Measurements from ENCODE around the gene CHRNG. TPM values are rescaled to one million over a fixed set of nuclear protein-coding genes. Genes with fewer than 3 reads are reported as not detected.

The CHRNG gene
- total and polyA plus RNA-seq, 2 donors (not counting 1 experiment from before 2014, with no cell fraction given): not detected

- Histone ChIP-seq H3K4me2 (ENCODE audit: extremely low read depth, insufficient read depth, low read length) (no peak overlapping the region), H3K36me3 (ENCODE audit: control insufficient read depth, insufficient read depth, low read length) (no peaks in the 10 kb centered on the region), H3K4me1 (ENCODE audit: control insufficient read depth, extremely low read depth, insufficient read depth, low read length) (peaks cover 7% of the 10 kb centered on the region), H3K9ac (ENCODE audit: insufficient read depth, low read length) (no peak overlapping the region), H3K27ac (ENCODE audit: insufficient read depth, low read length) (no peak overlapping the region), H2AFZ (ENCODE audit: low read length) (no peak overlapping the region), H4K20me1 (ENCODE audit: control insufficient read depth, extremely low read depth, insufficient read depth, low read length) (no peaks in the 10 kb centered on the region), H3K4me3 (replicated peaks in 1 of 4; ENCODE audit: control extremely low read depth in 1 of 4, insufficient read depth in 1 of 4, low read depth in 3 of 4, low read length in 4 of 4) (no peak overlapping the region), H3K9me3 (ENCODE audit: control insufficient read depth, insufficient read depth, low read depth, low read length) (no peaks in the 10 kb centered on the region), H3K79me2 (ENCODE audit: control insufficient read depth, insufficient read depth, low read length) (no peaks in the 10 kb centered on the region), H3K27me3 (ENCODE audit: control insufficient read depth, insufficient read depth, low read length) (no peaks in the 10 kb centered on the region)
- no peak for TF ChIP-seq CTCF (conservative IDR thresholded peaks at IDR 0.05 in 1 of 2, IDR thresholded peaks at IDR 0.05 in 1 of 2; ENCODE audit: low read depth in 1 of 2, low read length in 2 of 2)
- no peak for TF ChIP-seq EZH2 (IDR thresholded peaks at IDR 0.05; ENCODE audit: low read length, missing control alignments)
- DNase-seq (ENCODE audit: low read depth in 2 of 2): peak; percentile 48 to 89
These were observed 53.4 kb downstream of the CHRNG start for GRCh38 chr2:232592772-232593395.

GRCh38 chr2:232593982-232594381 lies 54.5 kb downstream of the CHRNG start:
- Histone ChIP-seq H3K9me3 (ENCODE audit: control insufficient read depth, insufficient read depth, low read depth, low read length) (no peaks in the 10 kb centered on the region), H3K4me2 (ENCODE audit: extremely low read depth, insufficient read depth, low read length) (no peak overlapping the region), H4K20me1 (ENCODE audit: control insufficient read depth, extremely low read depth, insufficient read depth, low read length) (no peaks in the 10 kb centered on the region), H3K27ac (ENCODE audit: insufficient read depth, low read length) (no peak overlapping the region), H3K4me3 (replicated peaks in 1 of 4; ENCODE audit: control extremely low read depth in 1 of 4, insufficient read depth in 1 of 4, low read depth in 3 of 4, low read length in 4 of 4) (no peak overlapping the region), H3K79me2 (ENCODE audit: control insufficient read depth, insufficient read depth, low read length) (no peaks in the 10 kb centered on the region), H3K27me3 (ENCODE audit: control insufficient read depth, insufficient read depth, low read length) (no peaks in the 10 kb centered on the region), H3K9ac (ENCODE audit: insufficient read depth, low read length) (no peak overlapping the region), H2AFZ (ENCODE audit: low read length) (no peak overlapping the region), H3K36me3 (ENCODE audit: control insufficient read depth, insufficient read depth, low read length) (no peaks in the 10 kb centered on the region), H3K4me1 (ENCODE audit: control insufficient read depth, extremely low read depth, insufficient read depth, low read length) (peaks cover 3% of the 10 kb centered on the region)
- TF ChIP-seq CTCF (conservative IDR thresholded peaks at IDR 0.05 in 1 of 2, IDR thresholded peaks at IDR 0.05 in 1 of 2; ENCODE audit: low read depth in 1 of 2, low read length in 2 of 2) (no peak), EZH2 (IDR thresholded peaks at IDR 0.05; ENCODE audit: low read length, missing control alignments) (no peak)
- no peak for DNase-seq (ENCODE audit: low read depth in 2 of 2)

Other genes with a start within 250 kb of the CHRNG start
- gene ALPP, start 160.9 kb upstream of the CHRNG start, total RNA-seq: not detected in 2 replicates
- gene ALPP, start 160.9 kb upstream of the CHRNG start, polyA plus RNA-seq: not detected in 2 replicates
- gene ALPG, start 132.8 kb upstream of the CHRNG start, total RNA-seq: not detected in 2 replicates
- gene ALPG, start 132.8 kb upstream of the CHRNG start, polyA plus RNA-seq: not detected in 2 replicates
- not detected in 2 replicates for gene ALPI, start 83.5 kb upstream of the CHRNG start, total RNA-seq
- not detected in 2 replicates for gene ALPI, start 83.5 kb upstream of the CHRNG start, polyA plus RNA-seq
- gene ECEL1, start 51.9 kb upstream of the CHRNG start, total RNA-seq: not detected in 2 replicates
- not detected in 2 replicates for gene ECEL1, start 51.9 kb upstream of the CHRNG start, polyA plus RNA-seq
- gene PRSS56, start 19.3 kb upstream of the CHRNG start, total RNA-seq: not detected in 2 replicates
- not detected in 2 replicates for gene PRSS56, start 19.3 kb upstream of the CHRNG start, polyA plus RNA-seq
- gene CHRND, start 13.5 kb upstream of the CHRNG start, total RNA-seq: not detected in 2 replicates
- not detected in 2 replicates for gene CHRND, start 13.5 kb upstream of the CHRNG start, polyA plus RNA-seq
- 2.1 and 4.0 TPM in 2 replicates for gene TIGD1, start 10.9 kb downstream of the CHRNG start, total RNA-seq
- gene TIGD1, start 10.9 kb downstream of the CHRNG start, polyA plus RNA-seq: 2.5 and 3.0 TPM in 2 replicates
- gene EIF4E2, start 11.0 kb downstream of the CHRNG start, total RNA-seq: 94.5 and 101 TPM in 2 replicates
- gene EIF4E2, start 11.0 kb downstream of the CHRNG start, polyA plus RNA-seq: 75.3 and 77.6 TPM in 2 replicates
- not detected in 2 replicates for gene EFHD1, start 93.9 kb downstream of the CHRNG start, total RNA-seq
- 0.09 and 0.83 TPM in 2 replicates for gene EFHD1, start 93.9 kb downstream of the CHRNG start, polyA plus RNA-seq
- 46.2 and 64.7 TPM in 2 replicates for gene GIGYF2, start 157.6 kb downstream of the CHRNG start, total RNA-seq
- gene GIGYF2, start 157.6 kb downstream of the CHRNG start, polyA plus RNA-seq: 31.1 and 33.6 TPM in 2 replicates
- not detected in 2 replicates for gene KCNJ13, start 236.9 kb downstream of the CHRNG start, total RNA-seq
- not detected in 2 replicates for gene KCNJ13, start 236.9 kb downstream of the CHRNG start, polyA plus RNA-seq